NCI-H2171 treated with DMSO at 0.1 percent for 48 hours (cell line): ENCODE measurements around the gene CCNT2.
"Not testable (repeated sequence)": the region's sequence is repeated elsewhere in the genome, so short reads cannot be mapped to it uniquely, and the experiment has no call there.

Experiments used
- DNase-seq: peaks from one replicate; lab custom pipeline; 2025; lab: John Stamatoyannopoulos, UW

CCNT2 gene

GRCh38 chr2:134975281-134976009 is 56.8 kb downstream of the CCNT2 start:
- no peak for DNase-seq

DNA sequence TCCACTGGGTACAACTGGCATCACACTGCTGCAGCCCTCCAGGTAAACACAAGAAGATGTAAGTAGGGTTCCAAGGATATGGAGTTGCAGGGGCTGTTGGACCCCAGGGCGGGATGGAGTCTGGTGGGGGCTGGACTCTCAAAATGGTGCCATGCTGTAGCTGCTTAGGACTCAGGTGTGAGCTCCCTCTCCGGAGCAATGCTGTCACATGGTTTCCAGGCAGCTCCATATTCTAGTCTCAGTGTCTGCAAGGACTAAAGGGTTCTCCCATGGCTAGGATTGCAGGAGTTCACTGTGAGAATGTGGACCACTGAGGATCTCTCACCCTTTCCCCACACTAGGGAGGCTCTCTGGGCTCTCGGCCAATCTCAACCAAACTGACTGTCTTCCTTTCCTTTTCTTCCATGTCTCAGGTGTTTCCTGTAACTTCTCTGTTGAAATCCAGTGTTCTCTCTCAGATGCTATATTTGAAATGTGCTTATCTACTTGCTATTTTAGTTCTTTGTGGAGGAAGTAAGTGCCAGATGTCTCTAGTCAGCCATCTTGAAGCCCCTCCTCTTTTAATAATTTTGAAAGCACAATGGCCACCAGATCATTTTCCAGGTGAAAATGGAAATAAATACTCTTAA is 57.6 kb downstream of the CCNT2 start:
- DNase-seq = no peak

- not testable (repeated sequence) for DNase-seq
Observed at GRCh38 chr2:134977104-134977503, 58.5 kb downstream of the CCNT2 start.

DNA sequence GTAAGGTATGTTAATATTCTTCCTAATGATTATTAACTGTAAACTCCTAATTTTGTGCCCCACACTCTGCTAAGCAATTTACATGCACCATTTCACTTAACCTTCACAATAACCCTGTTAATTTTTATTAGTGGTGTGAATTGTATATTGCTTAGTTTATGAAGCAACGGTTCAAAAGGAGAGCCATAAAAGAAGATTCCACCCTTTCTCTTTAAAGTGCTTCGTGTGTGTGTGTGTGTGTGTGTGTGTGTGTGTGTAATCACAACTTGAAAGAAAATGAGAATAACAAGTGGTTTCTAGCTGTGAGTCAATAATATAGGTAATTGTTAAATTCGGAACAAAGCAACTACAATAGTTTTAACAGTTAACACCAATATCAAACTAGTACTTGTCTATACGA is 60.6 kb downstream of the CCNT2 start:
- no peak for DNase-seq

DNA sequence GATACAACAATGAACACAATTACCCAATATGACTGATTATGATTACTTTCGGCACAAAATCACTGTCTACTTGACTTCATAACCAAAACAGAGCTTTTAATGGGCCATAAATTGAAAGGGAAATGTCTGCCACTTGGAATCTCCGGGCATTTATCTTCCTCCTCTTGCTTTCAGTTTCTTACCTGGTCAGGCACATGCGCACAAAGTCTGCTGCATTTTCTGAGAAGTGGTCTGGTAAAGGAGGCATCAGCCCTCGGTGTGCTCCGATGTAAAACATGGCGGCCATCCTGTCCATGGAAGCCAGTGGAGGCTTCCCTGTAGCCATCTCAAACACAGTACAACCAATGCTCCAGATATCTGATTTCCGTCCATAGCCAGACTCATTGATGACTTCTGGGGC is 62.0 kb downstream of the CCNT2 start:
- no peak for DNase-seq

DNA sequence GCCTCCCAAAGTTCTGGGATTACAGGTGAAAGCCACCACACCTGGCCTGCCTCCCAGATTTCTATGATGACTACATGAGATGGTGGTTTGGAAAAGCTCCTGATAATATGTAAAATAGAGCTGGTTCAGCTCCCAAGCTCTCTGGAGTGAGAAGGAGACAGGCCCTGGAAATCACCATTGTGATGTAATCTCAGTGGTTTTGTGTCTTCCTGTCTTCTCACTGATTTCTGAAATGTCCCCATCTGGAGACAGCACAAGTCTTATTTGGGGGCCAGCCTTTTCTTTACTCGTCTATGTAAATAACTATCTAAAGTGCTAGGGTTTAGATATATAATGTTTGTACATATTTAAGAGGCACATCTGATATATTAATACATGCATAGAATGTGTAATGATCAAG is 64.0 kb downstream of the CCNT2 start:
- DNase-seq = no peak

DNA sequence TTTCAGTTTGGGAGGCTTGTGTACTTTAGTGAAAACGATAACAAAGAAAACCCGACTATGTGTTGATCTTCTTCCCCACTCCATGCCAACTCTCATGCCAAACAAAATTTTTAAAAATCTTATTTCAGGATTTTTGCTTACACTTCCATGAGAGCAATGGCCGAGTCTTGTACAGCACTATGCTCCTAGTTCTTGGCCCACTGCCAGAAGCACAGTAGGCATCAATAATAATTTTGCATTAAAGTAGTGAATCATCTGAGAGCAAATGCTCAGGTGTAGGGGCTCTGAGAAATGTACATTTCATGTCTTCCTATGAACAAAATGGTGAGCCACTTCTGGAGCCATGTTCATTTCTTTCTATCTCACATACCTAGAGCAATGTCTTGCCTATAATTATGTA is 66.4 kb downstream of the CCNT2 start:
- DNase-seq = no peak

DNA sequence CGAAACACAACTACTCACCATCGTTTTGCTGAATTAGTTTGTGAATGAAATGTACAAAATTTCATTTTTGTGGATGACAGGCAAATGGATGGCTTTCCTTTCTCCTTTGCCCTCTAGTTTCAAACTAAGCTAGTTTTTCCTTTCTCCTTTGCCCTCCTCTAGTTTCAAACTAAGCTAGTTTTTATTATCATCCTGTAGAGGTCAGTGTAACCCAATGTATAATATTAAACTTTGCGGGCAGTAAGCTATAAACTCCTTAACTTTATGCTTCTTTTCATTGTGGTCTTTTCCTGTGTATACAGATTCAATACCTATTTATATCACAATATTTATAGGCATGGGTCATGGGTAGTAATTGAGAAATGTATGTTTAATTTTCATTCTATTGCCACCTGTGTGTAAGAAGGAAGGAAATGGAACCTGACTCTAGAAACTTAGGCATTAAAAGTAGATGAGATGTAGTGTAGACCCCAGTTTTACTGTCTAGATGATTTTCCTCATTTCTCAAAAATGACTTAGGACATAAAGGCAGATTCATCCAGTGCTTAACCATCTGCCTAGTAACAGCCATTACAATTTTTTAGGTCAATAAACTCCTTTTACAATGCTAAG is 70.5 kb downstream of the CCNT2 start:
- DNase-seq = peak; percentile 64

- peak; percentile 66 for DNase-seq
Observed at GRCh38 chr2:134999521-134999920, 80.9 kb downstream of the CCNT2 start.

- DNase-seq = no peak
Observed at GRCh38 chr2:135002836-135003235, 84.2 kb downstream of the CCNT2 start.

DNA sequence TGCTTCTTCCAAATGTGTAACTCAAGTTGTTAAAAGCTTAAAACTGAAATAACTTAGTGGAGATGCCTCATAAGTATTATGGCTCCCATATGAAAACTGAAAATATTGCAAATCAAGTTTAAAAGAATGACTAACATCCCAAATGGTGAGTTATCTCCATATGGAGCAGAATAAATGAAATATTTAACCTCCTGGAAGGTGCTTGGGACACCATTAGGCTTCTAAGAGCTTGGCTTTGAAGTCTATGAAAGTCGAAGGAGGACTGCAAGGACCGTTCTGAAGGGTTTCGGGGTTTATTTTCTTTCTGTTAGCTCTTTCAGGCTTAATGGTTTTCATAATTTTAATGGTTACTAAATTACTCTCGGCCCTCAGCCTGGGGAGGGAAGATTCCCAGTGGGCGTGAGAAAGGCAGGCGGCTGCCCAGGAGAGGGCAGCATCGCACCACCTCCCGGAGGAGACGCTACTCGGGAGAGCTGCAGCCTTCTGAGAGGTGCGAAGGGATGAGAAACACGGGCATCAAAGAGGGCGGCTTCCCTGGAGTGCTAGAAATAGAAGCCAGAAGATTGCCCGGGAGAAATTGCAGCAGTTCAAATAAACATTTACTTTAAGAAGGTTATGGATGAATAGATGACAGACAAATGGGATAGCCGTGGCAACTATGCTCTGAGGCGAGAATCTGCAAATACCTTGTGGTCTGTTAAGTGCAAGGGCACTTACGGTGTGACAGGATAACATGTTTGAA is 85.6 kb downstream of the CCNT2 start:
- peak; percentile 68 for DNase-seq

DNA sequence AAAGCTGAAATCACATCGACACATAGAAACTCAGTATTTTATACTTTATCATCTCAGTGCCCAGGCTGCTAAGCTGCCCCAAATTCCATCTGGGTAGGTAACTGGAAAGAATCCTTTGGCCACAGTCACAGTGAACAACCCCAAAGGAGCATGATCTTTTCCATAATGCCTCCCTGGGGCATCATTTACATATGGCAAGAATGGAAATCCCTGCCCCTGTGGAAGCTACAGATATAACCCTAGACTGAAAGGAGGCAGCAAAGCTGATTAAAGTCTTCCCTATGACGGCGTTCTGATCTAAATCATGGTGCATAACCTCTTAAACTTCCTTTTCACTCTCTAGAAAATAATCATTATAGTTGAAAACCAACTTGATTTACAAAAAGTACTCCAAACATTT is 87.1 kb downstream of the CCNT2 start:
- DNase-seq = no peak
